ENCODE results near the gene TGFBR1. TPM values are rescaled to one million over a fixed set of nuclear protein-coding genes. Genes with fewer than 3 reads are reported as not detected.

TGFBR1 gene
- polyA plus RNA-seq, 1 donor from 2014 or later = 78.0 TPM

DNA sequence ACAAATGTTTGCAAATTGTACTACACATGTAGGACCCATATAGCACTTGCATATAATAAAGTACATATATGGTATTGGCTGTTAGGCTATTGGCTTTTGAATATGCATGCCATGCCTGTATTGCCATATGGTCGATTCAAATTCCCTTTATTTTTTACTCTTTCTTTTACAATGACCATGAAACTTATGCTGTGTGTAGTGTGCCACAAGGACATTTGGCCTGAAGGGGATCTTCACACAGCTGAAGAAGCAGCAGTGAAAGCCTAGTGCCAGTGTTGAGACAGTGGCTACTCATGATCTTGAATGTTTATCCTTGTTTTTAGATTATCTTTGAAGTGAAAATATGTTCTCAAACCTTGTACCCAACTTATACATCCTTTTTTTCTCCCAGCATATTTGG, 20.5 kb downstream of the TGFBR1 start:
- Histone ChIP-seq H4K20me1 (ENCODE audit: insufficient read depth) (no peaks in the 10 kb centered on the region), H3K27me3 (ENCODE audit: insufficient read depth, low read depth, low read length) (no peaks in the 10 kb centered on the region), H3K9me3 (ENCODE audit: low read length) (no peaks in the 10 kb centered on the region), H3K9ac (ENCODE audit: low read length) (no peak overlapping the region), H3F3A (ENCODE audit: insufficient read depth, low read length, poor library complexity, severe bottlenecking) (no peaks in the 10 kb centered on the region), H3K79me2 (replicated peaks; ENCODE audit: insufficient read depth, low read length) (peaks cover 88% of the 10 kb centered on the region), H3K4me3 (ENCODE audit: low read length) (no peak overlapping the region), H3K27ac (ENCODE audit: low read length) (no peak overlapping the region), H2AFZ (ENCODE audit: low read depth, low read length) (no peak overlapping the region), H3K4me2 (ENCODE audit: low read length) (no peak overlapping the region), H3K36me3 (ENCODE audit: insufficient read depth, low read length) (no peaks in the 10 kb centered on the region), H3K9me2 (ENCODE audit: insufficient read depth, low read length) (no peaks in the 10 kb centered on the region)
- TF ChIP-seq POLR2AphosphoS5 (IDR thresholded peaks at IDR 0.05) (no peak), RAD21 (conservative IDR thresholded peaks at IDR 0.05) (no peak), EP300 (conservative IDR thresholded peaks at IDR 0.05; ENCODE audit: poor library complexity, severe bottlenecking) (no peak), SMC3 (conservative IDR thresholded peaks at IDR 0.05; ENCODE audit: poor library complexity) (no peak), MXI1 (conservative IDR thresholded peaks at IDR 0.05; ENCODE audit: poor library complexity, severe bottlenecking) (no peak), EZH2 (IDR thresholded peaks at IDR 0.05; ENCODE audit: borderline replicate concordance, insufficient read depth, low read length, poor library complexity, severe bottlenecking) (no peak), TAF1 (IDR thresholded peaks at IDR 0.05; ENCODE audit: low read depth) (no peak)
- TF ChIP-seq, protein P1, sequence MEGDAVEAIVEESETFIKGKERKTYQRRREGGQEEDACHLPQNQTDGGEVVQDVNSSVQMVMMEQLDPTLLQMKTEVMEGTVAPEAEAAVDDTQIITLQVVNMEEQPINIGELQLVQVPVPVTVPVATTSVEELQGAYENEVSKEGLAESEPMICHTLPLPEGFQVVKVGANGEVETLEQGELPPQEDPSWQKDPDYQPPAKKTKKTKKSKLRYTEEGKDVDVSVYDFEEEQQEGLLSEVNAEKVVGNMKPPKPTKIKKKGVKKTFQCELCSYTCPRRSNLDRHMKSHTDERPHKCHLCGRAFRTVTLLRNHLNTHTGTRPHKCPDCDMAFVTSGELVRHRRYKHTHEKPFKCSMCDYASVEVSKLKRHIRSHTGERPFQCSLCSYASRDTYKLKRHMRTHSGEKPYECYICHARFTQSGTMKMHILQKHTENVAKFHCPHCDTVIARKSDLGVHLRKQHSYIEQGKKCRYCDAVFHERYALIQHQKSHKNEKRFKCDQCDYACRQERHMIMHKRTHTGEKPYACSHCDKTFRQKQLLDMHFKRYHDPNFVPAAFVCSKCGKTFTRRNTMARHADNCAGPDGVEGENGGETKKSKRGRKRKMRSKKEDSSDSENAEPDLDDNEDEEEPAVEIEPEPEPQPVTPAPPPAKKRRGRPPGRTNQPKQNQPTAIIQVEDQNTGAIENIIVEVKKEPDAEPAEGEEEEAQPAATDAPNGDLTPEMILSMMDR (IDR thresholded peaks at IDR 0.05; ENCODE audit: poor library complexity, severe bottlenecking) = no peak
- TF ChIP-seq, protein P2, sequence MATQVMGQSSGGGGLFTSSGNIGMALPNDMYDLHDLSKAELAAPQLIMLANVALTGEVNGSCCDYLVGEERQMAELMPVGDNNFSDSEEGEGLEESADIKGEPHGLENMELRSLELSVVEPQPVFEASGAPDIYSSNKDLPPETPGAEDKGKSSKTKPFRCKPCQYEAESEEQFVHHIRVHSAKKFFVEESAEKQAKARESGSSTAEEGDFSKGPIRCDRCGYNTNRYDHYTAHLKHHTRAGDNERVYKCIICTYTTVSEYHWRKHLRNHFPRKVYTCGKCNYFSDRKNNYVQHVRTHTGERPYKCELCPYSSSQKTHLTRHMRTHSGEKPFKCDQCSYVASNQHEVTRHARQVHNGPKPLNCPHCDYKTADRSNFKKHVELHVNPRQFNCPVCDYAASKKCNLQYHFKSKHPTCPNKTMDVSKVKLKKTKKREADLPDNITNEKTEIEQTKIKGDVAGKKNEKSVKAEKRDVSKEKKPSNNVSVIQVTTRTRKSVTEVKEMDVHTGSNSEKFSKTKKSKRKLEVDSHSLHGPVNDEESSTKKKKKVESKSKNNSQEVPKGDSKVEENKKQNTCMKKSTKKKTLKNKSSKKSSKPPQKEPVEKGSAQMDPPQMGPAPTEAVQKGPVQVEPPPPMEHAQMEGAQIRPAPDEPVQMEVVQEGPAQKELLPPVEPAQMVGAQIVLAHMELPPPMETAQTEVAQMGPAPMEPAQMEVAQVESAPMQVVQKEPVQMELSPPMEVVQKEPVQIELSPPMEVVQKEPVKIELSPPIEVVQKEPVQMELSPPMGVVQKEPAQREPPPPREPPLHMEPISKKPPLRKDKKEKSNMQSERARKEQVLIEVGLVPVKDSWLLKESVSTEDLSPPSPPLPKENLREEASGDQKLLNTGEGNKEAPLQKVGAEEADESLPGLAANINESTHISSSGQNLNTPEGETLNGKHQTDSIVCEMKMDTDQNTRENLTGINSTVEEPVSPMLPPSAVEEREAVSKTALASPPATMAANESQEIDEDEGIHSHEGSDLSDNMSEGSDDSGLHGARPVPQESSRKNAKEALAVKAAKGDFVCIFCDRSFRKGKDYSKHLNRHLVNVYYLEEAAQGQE (IDR thresholded peaks at IDR 0.05; ENCODE audit: borderline replicate concordance) = no peak

DNA sequence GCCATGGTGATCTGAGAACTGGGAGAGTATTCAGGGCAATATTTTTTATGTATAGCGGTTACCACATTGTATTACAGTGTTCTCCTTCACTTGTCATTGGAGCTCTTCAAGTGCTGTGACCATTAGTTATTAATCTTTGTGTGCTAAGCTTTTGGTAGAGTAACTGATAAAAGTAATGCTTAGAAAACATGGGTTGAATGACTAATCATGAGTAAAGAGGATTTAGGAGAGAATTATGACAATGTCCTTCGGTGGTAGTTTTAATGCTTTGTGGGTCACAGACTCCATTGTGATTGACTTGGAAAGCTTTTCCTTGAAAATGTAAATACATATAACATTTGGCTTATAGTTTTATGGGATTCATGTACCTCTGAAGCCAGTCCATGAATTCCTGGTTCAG, 21.4 kb downstream of the TGFBR1 start:
- Histone ChIP-seq H3K4me2 (ENCODE audit: low read length) (no peak overlapping the region), H3K27me3 (ENCODE audit: insufficient read depth, low read depth, low read length) (no peaks in the 10 kb centered on the region), H3K9ac (ENCODE audit: low read length) (no peak overlapping the region)

More for the DNA sequence above, 21.4 kb downstream of the TGFBR1 start:
- Histone ChIP-seq H3K9me3 (ENCODE audit: low read length) (no peaks in the 10 kb centered on the region), H4K20me1 (ENCODE audit: insufficient read depth) (no peaks in the 10 kb centered on the region), H3K79me2 (replicated peaks; ENCODE audit: insufficient read depth, low read length) (peaks cover 83% of the 10 kb centered on the region), H3K9me2 (ENCODE audit: insufficient read depth, low read length) (no peaks in the 10 kb centered on the region), H3K4me3 (ENCODE audit: low read length) (no peak overlapping the region), H3F3A (ENCODE audit: insufficient read depth, low read length, poor library complexity, severe bottlenecking) (no peaks in the 10 kb centered on the region), H2AFZ (ENCODE audit: low read depth, low read length) (no peak overlapping the region), H3K36me3 (ENCODE audit: insufficient read depth, low read length) (no peaks in the 10 kb centered on the region), H3K27ac (ENCODE audit: low read length) (no peak overlapping the region)
- TF ChIP-seq, protein P1 (IDR thresholded peaks at IDR 0.05; ENCODE audit: poor library complexity, severe bottlenecking) = no peak
- TF ChIP-seq, protein P2 (IDR thresholded peaks at IDR 0.05; ENCODE audit: borderline replicate concordance) = no peak
- TF ChIP-seq MXI1 (conservative IDR thresholded peaks at IDR 0.05; ENCODE audit: poor library complexity, severe bottlenecking) (no peak), TAF1 (IDR thresholded peaks at IDR 0.05; ENCODE audit: low read depth) (no peak), EP300 (conservative IDR thresholded peaks at IDR 0.05; ENCODE audit: poor library complexity, severe bottlenecking) (no peak), RAD21 (conservative IDR thresholded peaks at IDR 0.05) (no peak), EZH2 (IDR thresholded peaks at IDR 0.05; ENCODE audit: borderline replicate concordance, insufficient read depth, low read length, poor library complexity, severe bottlenecking) (no peak), SMC3 (conservative IDR thresholded peaks at IDR 0.05; ENCODE audit: poor library complexity) (no peak), POLR2AphosphoS5 (IDR thresholded peaks at IDR 0.05) (no peak)

All from neural cell (in vitro differentiated cells).